Measurements from ENCODE around the gene ATF5.

Gene ATF5

DNA sequence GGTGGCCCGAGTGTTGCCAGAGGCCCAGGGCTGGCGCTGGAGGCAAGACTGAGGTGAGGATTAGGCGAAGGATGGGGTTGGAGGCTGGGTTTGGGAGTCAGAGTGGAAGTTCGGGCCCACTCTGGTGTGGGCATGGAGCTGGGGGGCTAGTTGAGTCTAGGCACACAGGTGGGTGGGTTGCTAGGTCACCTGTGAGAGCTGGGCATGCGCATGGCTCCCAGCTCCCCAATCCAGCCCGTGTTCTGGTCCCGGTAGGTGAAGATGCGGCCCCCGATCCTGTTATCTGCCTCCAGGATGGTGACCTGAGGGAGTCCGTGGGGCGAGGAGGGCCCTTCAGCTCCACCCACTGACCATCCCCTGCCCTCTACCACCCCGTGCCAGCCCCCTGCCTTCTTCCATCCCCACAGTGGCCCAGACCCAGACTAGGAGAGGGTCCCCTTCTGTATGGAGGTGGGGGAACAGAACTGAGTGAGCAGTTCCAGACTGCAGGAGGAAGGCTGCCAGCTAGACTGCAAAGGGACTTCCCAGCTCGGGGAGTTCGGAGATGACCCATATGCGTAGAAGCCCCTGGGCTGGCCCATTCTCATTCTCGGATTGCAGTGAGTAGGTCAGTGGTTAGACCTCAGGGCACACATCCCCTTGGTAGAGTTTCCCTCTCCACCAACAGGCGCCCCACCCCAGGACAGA lies 34.0 kb upstream of the ATF5 start:
- DNase-seq (ENCODE audit: low read depth) = peak; percentile 26

DNA sequence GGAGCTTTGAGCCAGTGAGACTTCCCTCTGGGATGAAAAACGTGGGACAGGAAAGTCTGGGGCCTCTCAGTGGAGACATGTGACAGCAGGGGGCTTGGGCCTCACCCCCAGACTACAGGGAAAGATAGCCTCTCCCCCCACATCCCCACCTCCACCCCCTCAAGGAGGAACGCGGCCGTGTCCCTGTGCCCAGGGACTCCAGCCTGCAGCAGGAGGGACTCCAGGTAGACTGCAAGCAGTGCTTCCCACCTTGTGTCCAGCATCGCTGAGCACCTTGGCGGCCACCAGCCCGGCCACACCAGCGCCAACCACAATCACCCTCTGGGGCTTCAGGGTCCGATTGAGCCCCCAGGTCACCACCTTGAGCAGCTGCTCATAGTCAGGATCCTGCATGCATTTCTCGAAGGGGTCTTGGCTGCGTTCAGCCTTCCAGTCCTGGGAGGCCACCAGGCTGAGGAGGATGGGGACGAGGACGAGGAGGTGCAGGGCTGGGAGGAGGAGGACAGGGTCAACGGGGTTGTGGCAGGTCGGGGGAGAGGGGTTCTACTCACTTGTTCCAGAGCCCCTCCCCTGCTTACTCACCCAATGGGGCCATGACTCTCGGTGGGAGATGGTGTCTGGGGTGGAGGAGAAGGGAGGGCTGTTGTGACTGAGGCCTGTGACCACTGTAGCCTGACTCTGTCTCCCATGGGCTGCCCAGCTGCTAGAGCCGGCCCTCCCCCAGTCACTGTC lies 33.3 kb upstream of the ATF5 start:
- DNase-seq (ENCODE audit: low read depth) = no peak

DNA sequence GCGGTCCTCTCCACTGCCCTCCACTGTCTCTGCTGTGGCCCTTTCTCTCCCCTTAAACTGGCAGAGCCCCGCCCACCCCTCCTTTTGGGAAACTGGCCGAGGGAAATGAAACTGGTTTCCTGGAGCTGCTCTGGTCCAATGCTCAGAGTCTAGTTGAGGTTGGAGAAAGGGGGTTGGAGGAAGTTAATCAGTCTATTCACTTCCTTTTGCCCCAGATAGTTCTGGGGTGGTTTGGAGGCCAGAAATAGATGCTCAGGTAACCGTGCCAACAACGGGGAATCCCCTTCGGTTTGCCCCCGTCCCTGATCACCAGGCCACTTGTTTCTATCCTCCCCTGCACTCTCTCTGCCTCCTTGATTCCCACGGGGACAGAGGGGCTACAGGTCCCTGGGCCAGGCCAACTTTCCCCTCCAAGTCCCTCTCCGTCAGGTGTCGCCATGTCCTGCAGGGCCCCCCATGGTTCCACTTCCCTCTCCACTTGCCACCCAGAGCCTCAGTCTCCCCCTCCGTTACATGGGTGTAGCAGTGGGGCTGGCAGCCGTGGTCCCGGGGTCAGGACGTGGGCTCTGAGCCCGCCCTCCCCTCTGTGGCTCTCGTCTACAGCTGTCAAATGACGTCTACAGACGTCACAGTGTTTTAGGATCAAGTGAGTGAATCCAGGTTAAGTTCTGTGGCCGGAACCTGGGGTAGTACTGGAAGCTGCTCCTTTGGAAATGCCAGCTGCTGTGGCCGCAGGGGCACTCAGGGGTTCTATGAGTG lies 32.0 kb upstream of the ATF5 start, which contains the start of gene IL4I1:
Gene IL4I1 (minus strand): TSS at position 25 of the 759 bp plus-strand sequence. CDS start 727 bp downstream, outside the sequence.
- peak; percentile 48 for DNase-seq (ENCODE audit: low read depth)

DNA sequence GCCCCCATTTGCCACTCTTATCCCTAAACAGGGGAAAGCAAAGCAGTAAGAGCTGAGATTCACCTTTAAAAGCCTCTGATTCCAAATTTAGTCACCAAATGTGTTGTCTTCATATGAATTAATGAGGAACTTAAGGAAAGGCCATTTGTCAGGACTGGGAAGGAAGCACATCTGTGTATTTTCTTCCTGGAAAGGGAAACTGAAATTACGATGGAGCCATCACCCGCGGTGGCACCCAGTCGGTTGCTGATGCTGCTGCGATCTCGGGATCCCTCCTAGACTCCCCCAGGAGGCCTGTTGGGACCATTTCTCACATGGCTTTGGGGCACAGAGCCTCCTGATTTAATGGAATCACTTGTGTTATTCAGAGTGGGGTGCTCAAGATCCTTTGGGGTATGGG lies 24.9 kb upstream of the ATF5 start:
- no peak for DNase-seq (ENCODE audit: low read depth)

DNA sequence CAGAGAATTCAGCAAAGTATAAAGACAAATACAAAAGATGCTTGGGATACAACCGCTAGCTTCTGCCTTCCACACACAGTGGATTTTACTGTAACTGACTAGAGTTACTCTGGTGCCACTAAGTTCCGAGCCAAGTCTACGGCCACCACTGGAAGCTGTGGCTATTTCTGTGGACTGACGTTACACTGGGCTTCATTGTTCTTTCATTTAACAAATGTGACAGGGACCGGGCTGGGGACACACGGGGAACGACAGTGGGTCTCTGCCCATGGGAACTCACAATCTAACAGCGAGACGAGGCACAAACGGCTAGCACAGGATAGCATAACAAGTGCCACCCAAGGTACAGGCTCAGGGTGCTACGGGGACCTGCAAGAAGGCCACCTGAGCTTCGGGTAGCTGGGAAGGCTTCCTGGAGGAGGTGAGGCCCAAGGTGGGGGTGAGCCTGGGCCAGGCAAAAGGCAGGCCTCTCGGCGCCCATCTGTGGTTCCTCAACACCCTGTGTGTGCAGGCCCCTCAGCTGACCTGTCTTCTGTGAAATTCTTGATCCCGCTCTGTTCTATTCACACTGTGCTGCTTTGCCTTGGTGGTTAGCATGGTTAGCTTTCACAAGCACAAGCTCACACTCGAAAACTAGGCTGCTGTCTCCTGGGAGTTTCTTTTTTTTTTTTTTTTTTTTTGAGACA lies 22.0 kb upstream of the ATF5 start:
- DNase-seq (ENCODE audit: low read depth) = no peak

DNA sequence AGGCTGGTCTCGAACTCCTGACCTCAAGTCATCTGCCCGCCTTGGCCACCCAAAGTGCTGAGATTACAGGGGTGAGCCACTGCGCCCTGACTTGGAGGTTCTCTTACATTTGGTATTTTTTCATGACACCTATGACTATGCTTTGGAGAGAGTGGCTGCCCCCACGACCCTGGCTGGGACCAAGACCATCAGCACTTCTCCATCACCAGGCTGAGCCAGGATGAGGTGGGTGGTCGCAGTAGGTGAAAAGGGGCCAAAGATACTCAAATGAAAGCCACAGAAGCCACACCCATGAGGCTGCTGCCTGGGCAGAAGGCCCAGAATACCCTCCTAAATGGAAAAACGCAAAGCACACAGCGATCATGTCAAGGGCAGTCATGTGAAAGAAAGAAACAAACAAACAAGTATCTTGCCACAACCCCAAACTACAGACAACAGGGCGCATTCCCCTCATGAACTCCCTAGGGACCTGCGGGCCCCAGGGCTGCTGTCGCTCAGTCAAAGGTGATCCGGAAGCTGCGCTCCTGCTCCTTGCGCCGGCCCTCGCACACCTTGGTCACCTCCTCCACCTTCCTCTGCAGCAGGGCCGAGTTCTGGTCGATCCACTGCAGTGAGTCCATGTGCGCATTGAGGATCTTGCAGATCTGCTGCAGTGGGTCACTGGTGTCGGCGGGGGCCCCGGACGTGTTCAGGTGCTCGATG lies 21.1 kb upstream of the ATF5 start:
- DNase-seq (ENCODE audit: low read depth) = no peak

DNA sequence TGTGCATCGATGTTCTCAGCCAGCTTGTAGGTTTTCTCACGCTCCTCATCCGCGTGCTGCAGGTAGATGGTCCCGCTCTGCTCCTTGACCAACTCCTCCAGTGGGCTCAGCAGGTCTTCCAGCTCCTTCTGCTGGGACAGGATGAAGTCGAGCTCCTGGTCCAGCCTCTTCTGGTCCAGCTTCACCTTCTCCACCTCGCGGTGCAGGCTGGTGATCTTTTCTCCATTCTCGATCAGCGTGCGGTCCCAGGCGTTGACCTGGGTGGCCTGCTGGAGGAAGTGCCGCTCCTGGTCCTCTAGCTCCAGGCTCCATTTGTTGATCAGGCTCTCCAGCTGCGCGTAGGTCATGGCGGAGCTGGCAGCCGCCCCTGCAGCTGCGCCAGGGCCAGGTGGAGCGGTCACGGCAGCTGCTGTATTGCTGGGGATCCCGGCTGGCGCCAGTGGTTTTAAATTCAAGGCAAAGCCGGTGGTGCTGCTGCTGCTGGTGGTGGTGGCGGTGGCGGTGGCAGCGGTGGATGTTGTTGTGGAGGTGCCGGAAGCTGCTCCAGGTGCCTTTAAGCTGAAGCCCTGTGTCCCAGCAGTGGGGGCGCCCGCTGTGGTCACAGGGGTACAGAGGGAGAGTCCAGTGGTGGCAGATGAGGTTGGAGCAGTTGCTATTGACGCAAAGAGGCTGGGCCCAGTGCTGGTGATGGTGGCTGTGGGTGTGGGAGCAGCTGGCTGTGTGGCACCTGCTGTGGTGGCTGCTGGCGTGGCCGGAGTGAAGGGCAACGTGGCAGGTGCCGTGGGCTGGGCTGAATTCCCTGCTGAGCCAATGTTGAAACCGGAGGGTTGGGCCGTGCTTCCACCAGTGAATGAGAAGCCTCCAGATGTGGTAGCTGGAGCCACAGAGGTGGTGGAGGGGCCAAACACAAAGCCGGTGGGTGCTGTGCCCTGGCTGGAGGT lies 20.3 kb upstream of the ATF5 start:
- DNase-seq (ENCODE audit: low read depth) = no peak

DNA sequence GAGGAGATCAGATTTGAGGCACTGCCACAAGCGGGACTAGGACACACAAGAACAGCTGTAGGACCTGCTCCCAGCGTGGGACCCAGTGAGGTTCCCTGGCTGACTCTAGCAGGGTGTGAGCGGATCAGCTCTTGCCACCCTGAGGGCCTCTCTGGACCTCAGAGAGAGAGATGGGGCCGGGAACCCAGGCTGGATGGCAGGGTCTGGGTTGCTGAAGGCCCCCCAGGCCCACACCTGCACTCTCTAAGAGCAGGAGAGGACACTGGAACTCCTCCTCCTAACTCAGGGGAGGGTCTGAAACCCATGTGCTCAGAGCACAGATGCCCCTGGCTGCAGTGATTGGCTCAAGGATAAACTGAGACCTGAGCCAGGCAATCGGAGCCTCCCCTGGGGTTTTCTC lies 18.8 kb upstream of the ATF5 start:
- no peak for DNase-seq (ENCODE audit: low read depth)

DNA sequence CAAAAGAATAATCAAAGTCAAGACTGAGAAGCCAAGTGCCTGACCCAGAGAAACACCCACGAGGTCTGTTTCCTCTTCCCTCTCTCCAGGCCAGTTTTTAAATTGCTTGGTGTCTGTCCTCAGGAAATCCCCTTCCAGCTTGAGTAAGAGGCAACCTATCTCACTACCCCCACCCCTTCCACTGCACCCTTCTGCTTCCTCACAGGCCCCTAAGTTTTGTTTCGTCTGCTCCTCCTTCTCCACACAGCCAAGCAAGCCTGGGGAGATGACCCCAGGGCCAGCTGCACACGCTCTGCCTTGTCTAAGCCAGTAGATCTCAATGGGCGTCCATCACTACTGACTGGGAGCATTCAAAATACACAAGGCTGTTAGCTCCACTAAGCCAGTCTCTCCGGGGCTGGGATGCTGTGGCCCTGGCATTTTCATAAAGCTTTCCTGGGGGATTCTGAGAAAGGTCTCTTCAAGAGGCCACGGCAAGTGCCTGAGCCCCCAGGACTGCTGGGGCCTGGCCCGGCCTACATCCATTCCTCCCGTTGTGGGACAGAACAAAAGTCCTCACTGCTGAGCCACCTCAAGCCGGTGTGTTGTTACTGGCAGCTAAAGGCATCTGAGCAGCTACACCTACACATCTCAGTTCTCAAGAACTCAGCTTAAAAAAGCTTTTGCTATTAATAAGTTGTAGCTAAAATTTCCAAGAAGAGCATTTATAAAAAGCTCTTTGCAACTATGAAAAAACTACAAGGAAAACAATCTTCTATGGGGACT lies 17.4 kb upstream of the ATF5 start:
- DNase-seq (ENCODE audit: low read depth) = peak; percentile 25

DNA sequence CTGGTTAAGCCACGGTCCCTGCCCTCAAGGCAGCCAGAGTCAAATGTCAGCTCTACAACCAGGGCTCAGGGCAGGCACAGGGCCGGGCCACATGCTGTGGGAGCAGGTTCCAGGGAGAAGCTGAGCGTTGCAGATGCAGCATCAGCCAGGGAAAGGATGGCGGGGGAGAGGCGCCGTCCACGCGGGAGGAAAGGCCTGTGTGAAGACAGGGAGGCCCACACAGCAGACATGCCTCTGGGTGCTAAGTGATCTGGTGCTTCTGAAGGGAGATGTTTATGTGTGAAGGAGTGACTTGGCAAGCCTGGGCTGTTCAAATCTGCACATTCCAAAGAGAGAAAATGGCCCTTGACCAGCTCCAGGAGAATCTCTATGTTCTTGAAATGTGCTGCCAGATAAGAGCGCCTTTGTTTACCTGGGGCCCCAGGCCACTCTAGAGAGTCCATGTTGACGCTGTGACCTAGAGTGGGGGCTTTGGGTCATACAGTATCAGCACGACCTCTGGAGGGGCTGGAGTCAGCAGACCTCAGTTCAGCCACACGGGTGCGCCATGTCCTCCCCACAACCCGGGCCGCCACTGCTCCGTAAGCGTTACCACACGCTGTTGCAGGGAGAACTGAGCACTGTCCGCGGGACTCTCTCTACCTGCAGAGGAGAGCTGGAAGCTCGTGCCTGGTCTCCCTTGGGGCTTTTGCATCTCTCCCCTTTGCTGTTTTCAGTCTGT lies 15.9 kb upstream of the ATF5 start:
- no peak for DNase-seq (ENCODE audit: low read depth)

DNA sequence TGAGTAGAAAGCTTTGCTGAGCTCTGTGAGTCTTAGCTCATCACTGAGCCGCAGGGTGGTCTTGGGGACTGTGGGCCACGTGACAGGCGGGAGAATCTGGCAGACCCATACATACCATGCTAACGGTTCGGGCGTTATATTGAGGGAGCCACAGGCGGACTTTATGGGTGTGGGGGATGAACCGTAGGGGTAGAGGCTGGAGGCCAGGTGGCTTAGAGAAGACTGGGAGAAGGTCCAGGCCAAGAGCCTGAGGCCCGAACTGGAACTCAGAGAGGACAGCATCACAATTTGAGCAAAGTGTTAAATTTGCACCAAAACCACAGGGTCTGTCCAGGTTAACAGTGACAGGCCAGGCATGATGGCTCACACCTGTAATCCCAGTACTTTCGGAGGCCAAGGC lies 15.3 kb upstream of the ATF5 start:
- no peak for DNase-seq (ENCODE audit: low read depth)

DNA sequence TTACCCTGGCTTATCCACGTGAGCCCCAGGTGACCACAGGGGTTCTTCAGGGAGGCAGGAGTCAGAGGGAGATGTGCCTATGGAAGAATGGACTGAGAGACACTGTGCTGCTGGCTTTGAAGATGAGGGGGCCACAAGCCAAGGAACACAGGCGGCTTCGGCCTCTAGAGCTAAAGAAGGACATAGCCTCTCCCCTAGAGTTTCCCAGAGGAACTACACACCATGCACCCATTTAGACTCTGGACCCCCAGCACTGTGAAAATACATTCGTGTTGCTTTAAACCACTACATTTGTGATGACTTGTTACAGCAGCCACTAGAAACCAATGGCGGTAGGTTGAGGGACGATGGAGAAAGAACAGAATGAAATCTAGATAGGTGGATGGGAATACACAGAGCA lies 13.7 kb upstream of the ATF5 start:
- DNase-seq (ENCODE audit: low read depth) = no peak

DNA sequence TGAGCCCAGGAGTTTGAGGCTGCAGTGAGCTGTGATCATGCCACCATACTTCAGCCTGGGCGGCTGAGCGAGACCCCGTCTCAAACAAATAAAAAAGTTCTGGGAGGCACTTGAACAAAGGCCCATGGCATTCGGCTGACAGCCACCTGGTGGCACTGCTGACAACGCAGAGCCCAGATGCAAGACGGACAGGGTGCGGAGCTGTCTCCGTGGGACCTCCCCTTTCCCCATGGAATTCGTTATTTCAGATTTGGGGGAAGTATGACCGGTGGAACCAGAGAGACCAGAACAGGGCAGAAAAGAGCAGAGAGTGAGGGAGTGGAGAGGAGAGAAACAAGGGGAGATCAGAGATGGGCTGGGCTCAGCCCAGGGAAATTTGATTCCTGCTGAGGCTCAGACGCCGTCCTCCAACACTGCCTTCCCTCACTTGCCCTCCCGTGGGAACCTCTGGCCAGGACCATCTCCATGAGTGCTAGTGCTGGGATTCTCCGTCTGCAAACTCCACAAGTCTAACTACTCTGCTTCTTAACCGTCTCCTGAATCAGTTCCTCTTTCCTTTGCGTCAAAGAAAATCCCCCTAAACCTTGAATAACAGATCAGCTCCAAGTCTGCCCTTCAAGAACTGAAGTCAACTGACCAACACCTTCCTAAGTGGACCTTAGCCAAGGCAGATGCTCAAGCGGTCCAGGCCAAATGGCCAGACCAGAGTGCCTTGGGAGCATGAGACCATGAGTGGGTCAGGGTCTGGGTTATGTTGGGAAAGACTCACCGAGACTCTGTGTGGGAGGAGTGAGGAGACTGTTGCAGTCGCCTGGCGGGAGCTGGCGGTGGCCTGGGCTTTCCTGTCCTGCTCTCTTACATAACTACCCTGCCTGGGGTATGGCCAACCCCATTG lies 11.9 kb upstream of the ATF5 start:
- no peak for DNase-seq (ENCODE audit: low read depth)

DNA sequence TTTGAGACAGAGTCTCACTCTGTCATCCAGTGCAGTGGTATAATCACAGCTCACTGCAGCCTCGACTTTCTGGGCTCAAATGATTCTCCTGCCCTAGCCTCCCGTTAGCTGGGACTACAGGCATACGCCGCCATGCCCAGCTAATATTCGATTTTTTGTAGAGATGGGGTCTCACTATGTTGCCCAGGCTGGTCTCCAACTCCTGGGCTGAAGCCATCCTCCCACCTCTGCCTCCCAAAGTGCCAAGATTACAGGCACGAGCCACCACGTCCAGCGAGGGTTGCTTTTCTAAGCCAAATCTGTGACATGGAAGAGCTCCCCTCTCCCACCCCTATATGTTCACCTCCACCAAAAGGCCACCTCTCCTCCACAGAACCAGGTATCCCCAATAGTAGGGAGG lies 10.9 kb upstream of the ATF5 start:
- DNase-seq (ENCODE audit: low read depth) = no peak

DNA sequence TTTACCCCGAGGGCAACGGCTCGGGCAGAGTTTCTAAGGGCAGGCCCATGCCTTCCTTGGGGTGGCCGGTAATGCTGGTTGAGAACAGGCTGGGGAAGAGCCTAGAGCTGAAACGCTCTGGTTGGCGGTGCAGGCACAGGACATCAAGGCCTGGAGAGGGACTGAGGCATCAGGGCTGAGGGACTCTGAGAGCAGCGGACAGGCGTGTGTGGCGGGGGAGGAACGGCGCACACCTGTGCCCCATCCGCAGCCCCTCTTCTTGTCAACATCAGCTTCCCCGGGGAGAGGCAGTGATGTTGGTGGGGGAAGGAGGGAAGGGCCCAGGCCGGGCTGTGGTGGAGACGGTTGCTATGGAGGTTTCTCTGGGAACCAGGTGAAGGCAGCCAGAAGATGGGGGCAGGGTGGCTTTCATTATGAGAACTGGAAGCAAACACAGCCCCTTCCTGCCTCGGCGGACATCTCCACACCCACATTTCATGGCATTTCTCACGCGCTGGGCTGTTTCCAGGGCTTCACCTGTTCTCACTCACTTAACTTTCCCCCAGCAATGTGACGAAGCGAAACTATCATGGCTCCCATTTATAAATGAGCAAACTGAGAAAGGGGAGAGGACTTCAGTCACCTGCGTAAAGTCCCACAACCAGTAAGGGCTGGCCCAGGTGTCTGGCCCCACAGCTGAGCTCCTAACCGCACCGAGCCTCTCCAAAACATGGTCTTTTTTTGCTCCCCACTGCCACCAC lies 8.2 kb upstream of the ATF5 start:
- no peak for DNase-seq (ENCODE audit: low read depth)

DNA sequence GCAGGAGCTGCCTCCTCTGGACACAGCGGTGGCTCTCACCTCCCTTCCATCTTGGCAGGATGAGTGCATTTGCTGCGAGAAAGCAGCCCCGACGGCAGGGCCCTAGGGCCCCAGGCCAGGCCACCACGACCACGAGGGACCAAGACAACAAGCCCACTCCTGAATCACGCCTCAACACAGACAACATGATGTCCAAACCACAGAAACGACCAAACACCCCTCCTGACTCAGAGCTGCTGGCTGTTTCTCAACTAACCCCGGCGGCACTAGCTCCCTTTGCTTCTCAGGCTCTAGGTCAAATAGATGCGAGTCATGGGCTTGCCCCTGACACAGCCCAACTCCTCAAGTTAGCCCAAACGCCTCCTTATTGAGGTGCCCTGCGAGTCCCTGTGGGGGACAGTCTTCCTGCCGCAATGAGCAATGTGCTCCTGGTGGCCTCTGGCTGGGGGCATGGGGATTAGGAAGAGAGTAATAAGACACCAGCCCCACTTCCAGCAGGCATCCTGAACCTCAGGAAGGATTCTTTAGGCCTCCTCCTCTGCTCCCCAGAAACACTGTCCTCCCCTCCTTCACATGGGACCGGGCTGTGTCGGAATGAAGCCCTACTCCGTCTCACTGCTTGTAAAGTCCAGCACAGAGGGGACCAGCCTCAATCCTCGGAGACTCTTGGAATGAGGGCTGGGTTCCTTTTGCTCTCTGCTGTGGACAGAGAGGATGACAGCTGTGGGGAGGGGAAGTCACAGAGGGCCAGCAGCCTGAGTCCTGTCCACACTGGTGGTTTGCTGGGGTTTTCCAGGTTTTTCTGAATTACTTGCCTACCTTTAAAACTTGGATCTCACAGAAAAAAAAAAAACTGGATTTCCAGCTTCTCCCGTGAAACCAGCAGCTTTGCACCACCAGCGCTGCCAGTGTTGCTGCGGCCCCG lies 6.9 kb upstream of the ATF5 start:
- DNase-seq (ENCODE audit: low read depth) = no peak

Data from activated T-cell treated with anti-CD3 and anti-CD28 coated beads for 24 hours (primary cell).